H9 (cell line): ENCODE measurements around the gene BRD7. TPM values are rescaled to one million over a fixed set of nuclear protein-coding genes. Genes with fewer than 3 reads are reported as not detected.

ENCODE experiments used
- DNase-seq: peaks from one replicate; pipeline ENCODE4 v3.0.0-alpha.2; 2017
- H2AFZ ChIP-seq: one replicate; pipeline ENCODE4 v1.6.1; 2013; ENCODE audit warnings: mild to moderate bottlenecking, low read length, control low read depth, moderate library complexity
- H2AK5ac ChIP-seq: 2 replicates; pipeline ENCODE4 v1.6.1; 2013; ENCODE audit warnings: low read length, control low read depth, mixed read lengths; ENCODE audit not compliant: insufficient read length
- H2BK120ac ChIP-seq: one replicate; pipeline ENCODE4 v1.6.1; 2013; ENCODE audit warnings: low read depth, mild to moderate bottlenecking, low read length, control low read depth, inconsistent platforms; ENCODE audit not compliant: poor library complexity, severe bottlenecking
- H2BK12ac ChIP-seq: 2 replicates; pipeline ENCODE4 v1.6.1; 2013; ENCODE audit warnings: low read length, control low read depth, mixed read lengths, low read depth; ENCODE audit not compliant: insufficient read length
- H2BK15ac ChIP-seq: 2 replicates; pipeline ENCODE4 v1.6.1; 2013; ENCODE audit warnings: low read depth, low read length, control low read depth
- H2BK20ac ChIP-seq: one replicate; pipeline ENCODE4 v1.6.1; 2013; ENCODE audit warnings: low read depth, mild to moderate bottlenecking, low read length, control low read depth, inconsistent platforms; ENCODE audit not compliant: poor library complexity, severe bottlenecking
- H2BK5ac ChIP-seq: 2 replicates; pipeline ENCODE4 v1.6.1; 2013; ENCODE audit warnings: low read length, control low read depth, mixed read lengths; ENCODE audit not compliant: insufficient read length
- H3K14ac ChIP-seq: 2 replicates; pipeline ENCODE4 v1.6.1; 2013; ENCODE audit warnings: low read length, control low read depth; ENCODE audit not compliant: insufficient read depth
- H3K18ac ChIP-seq: 2 replicates; pipeline ENCODE4 v1.6.1; 2013; ENCODE audit warnings: low read depth, mild to moderate bottlenecking, mixed read lengths, low read length, control low read depth; ENCODE audit not compliant: insufficient read length
- H3K23ac ChIP-seq: 2 replicates; pipeline ENCODE4 v1.6.1; 2013; ENCODE audit warnings: low read length, control low read depth, mixed read lengths, low read depth; ENCODE audit not compliant: insufficient read length
- H3K23me2 ChIP-seq: 2 replicates; pipeline ENCODE4 v1.6.1; 2013; ENCODE audit warnings: low read depth, mild to moderate bottlenecking, mixed read lengths, low read length, control low read depth; ENCODE audit not compliant: insufficient read length, poor library complexity, severe bottlenecking
- H3K27ac ChIP-seq: 2 replicates; pipeline ENCODE4 v1.5.1; 2013; ENCODE audit warnings: low read length, control low read depth, mixed read lengths, low read depth; ENCODE audit not compliant: insufficient read length
- H3K27me3 ChIP-seq: 2 replicates; pipeline ENCODE4 v1.6.1; 2013; ENCODE audit warnings: low read length, control low read depth, inconsistent platforms; ENCODE audit not compliant: insufficient read depth
- H3K4ac ChIP-seq: 2 replicates; pipeline ENCODE4 v1.6.1; 2013; ENCODE audit warnings: low read depth, mild to moderate bottlenecking, control low read depth, inconsistent platforms, low read length, moderate library complexity
- H3K4me1 ChIP-seq: 2 replicates; pipeline ENCODE4 v1.6.1; 2013; ENCODE audit warnings: low read length, control low read depth, inconsistent platforms; ENCODE audit not compliant: insufficient read depth
- H3K4me2 ChIP-seq: 2 replicates; pipeline ENCODE4 v1.6.1; 2013; ENCODE audit warnings: low read length, control low read depth, mixed read lengths; ENCODE audit not compliant: insufficient read length, insufficient read depth
- H3K56ac ChIP-seq: 2 replicates; pipeline ENCODE4 v1.6.1; 2013; ENCODE audit warnings: low read depth, mild to moderate bottlenecking, mixed read lengths, low read length, control low read depth; ENCODE audit not compliant: insufficient read length
- H3K79me1 ChIP-seq: 2 replicates; pipeline ENCODE4 v1.6.1; 2013; ENCODE audit warnings: low read depth, mild to moderate bottlenecking, moderate library complexity, low read length, control low read depth, inconsistent platforms; ENCODE audit not compliant: insufficient read depth, poor library complexity, severe bottlenecking
- H3K79me2 ChIP-seq: 2 replicates; pipeline ENCODE4 v1.6.1; 2013; ENCODE audit warnings: low read length, control low read depth, inconsistent platforms; ENCODE audit not compliant: insufficient read depth
- H3K9ac ChIP-seq: 2 replicates; pipeline ENCODE4 v1.6.1; 2013; ENCODE audit warnings: low read length, control low read depth, mixed read lengths; ENCODE audit not compliant: insufficient read length; ENCODE audit errors: extremely low read depth
- H3K9me3 ChIP-seq: one replicate; pipeline ENCODE4 v1.6.1; 2013; ENCODE audit warnings: low read depth, low read length, inconsistent platforms; ENCODE audit not compliant: control insufficient read depth
- H3T11ph ChIP-seq: one replicate; pipeline ENCODE4 v1.6.1; 2013; ENCODE audit warnings: mild to moderate bottlenecking, low read length, control low read depth, inconsistent platforms
- H4K20me1 ChIP-seq: one replicate; pipeline ENCODE4 v1.6.1; 2013; ENCODE audit not compliant: control insufficient read depth, insufficient read length, insufficient read depth
- H4K5ac ChIP-seq: 2 replicates; pipeline ENCODE4 v1.6.1; 2013; ENCODE audit warnings: low read depth, mild to moderate bottlenecking, mixed read lengths, low read length, control low read depth; ENCODE audit not compliant: insufficient read length
- H4K8ac ChIP-seq: replicated peaks from 2 replicates; pipeline ENCODE4 v1.6.1; 2013; ENCODE audit warnings: low read length, control low read depth, mixed read lengths, low read depth; ENCODE audit not compliant: insufficient read length
- H4K91ac ChIP-seq: 2 replicates; pipeline ENCODE4 v1.6.1; 2013; ENCODE audit warnings: low read depth, mild to moderate bottlenecking, moderate library complexity, mixed read lengths, low read length, control low read depth; ENCODE audit not compliant: insufficient read length
- H3K27ac Mint-ChIP-seq, 3 experiments: 2 replicates in 2 of 3; 3 replicates in 1 of 3; pipeline ENCODE4 v1.8.0; 2020 to 2021; ENCODE audit warnings: mixed read lengths in 3 of 3, mild to moderate bottlenecking in 1 of 3, moderate library complexity in 1 of 3
- H3K27me3 Mint-ChIP-seq: 2 replicates; pipeline ENCODE4 v1.8.0; 2021; ENCODE audit warnings: low read depth, mild to moderate bottlenecking, moderate library complexity, mixed read lengths
- H3K36me3 Mint-ChIP-seq, 3 experiments: 2 replicates in 2 of 3; 3 replicates in 1 of 3; pipeline ENCODE4 v1.8.0; 2020 to 2021; ENCODE audit warnings: low read depth in 3 of 3, mixed read lengths in 3 of 3; ENCODE audit not compliant: insufficient read depth in 1 of 3
- H3K4me1 Mint-ChIP-seq, 2 experiments: 2 replicates each; pipeline ENCODE4 v1.8.0; 2020; ENCODE audit warnings: mixed read lengths in 2 of 2
- H3K4me3 Mint-ChIP-seq, 2 experiments: 2 replicates in 1 of 2; 3 replicates in 1 of 2; pipeline ENCODE4 v1.8.0; 2020 to 2021; ENCODE audit warnings: mild to moderate bottlenecking in 2 of 2, mixed read lengths in 2 of 2, moderate library complexity in 1 of 2
- H3K9me3 Mint-ChIP-seq, 2 experiments: 2 replicates in 1 of 2; 3 replicates in 1 of 2; pipeline ENCODE4 v1.8.0; 2020; ENCODE audit warnings: mild to moderate bottlenecking in 2 of 2, mixed read lengths in 2 of 2, moderate library complexity in 1 of 2
- WGBS: extraction: QIAGEN DNeasy Blood & Tissue Kit; methylation state at CpG from one replicate; pipeline ENCODE4 v1.1.7; 2013; ENCODE audit warnings: missing lambda C conversion rate, low lambda C conversion rate, mixed read lengths; ENCODE audit not compliant: insufficient read length; ENCODE audit errors: extremely low coverage; 5-methylcytosine and 5-hydroxymethylcytosine counted together
- total RNA-seq: library from RNA; stranded (reverse); gene quantifications from 2 replicates; pipeline ENCODE4 v1.2.1, GENCODE V29; 2021
- TF ChIP-seq, protein P1 (sequence below): fragments of 200-600 bp; sonication (generic); conservative IDR thresholded peaks from 3 replicates; pipeline ENCODE4 v1.8.0; 2021; ENCODE audit warnings: antibody characterized with exemption, mild to moderate bottlenecking

The BRD7 gene
- total RNA-seq, 1 experiment from 2014 or later, result 112 TPM

- Histone ChIP-seq H3K4me1 (no peaks in the 10 kb centered on the region), H3K9ac (no peak overlapping the region)
These were observed 13.9 kb downstream of the BRD7 start for GRCh38 chr16:50354629-50355456.

More at GRCh38 chr16:50354629-50355456, 13.9 kb downstream of the BRD7 start:
- no peaks in the 10 kb centered on the region for H3K9me3 Mint-ChIP-seq
- Histone ChIP-seq H2BK5ac (no peak overlapping the region), H2BK15ac (no peak overlapping the region), H4K8ac (no peak overlapping the region), H3T11ph (no peak overlapping the region), H3K23me2 (no peaks in the 10 kb centered on the region), H4K20me1 (no peaks in the 10 kb centered on the region), H2AFZ (no peak overlapping the region), H3K9me3 (no peaks in the 10 kb centered on the region), H4K91ac (no peak overlapping the region), H4K5ac (no peak overlapping the region), H2BK12ac (no peak overlapping the region), H3K18ac (no peak overlapping the region), H3K79me2 (no peaks in the 10 kb centered on the region), H3K4me2 (no peak overlapping the region), H2BK20ac (no peak overlapping the region), H2BK120ac (no peak overlapping the region), H2AK5ac (no peak overlapping the region), H3K4ac (no peak overlapping the region), H3K23ac (no peak overlapping the region), H3K56ac (no peak overlapping the region), H3K79me1 (no peaks in the 10 kb centered on the region), H3K27ac (no peak overlapping the region), H3K14ac (no peak overlapping the region), H3K27me3 (no peaks in the 10 kb centered on the region)
- DNase-seq, result no peak
- peaks cover 2 to 3% of the 10 kb centered on the region in 2 experiments; a peak in 2 of 4 replicates for H3K4me1 Mint-ChIP-seq
- no peaks in the 10 kb centered on the region for H3K27me3 Mint-ChIP-seq
- TF ChIP-seq, protein P1, sequence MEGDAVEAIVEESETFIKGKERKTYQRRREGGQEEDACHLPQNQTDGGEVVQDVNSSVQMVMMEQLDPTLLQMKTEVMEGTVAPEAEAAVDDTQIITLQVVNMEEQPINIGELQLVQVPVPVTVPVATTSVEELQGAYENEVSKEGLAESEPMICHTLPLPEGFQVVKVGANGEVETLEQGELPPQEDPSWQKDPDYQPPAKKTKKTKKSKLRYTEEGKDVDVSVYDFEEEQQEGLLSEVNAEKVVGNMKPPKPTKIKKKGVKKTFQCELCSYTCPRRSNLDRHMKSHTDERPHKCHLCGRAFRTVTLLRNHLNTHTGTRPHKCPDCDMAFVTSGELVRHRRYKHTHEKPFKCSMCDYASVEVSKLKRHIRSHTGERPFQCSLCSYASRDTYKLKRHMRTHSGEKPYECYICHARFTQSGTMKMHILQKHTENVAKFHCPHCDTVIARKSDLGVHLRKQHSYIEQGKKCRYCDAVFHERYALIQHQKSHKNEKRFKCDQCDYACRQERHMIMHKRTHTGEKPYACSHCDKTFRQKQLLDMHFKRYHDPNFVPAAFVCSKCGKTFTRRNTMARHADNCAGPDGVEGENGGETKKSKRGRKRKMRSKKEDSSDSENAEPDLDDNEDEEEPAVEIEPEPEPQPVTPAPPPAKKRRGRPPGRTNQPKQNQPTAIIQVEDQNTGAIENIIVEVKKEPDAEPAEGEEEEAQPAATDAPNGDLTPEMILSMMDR, result peak; percentile 78
- no peak overlapping the region for H3K27ac Mint-ChIP-seq
- H3K4me3 Mint-ChIP-seq, result no peak overlapping the region
- WGBS, result no CpG with 5 or more reads among the region's 11 CpGs
- H3K36me3 Mint-ChIP-seq, result peaks cover 27 to 57% (median 40%) of the 10 kb centered on the region in 3 experiments; a peak in 6 of 7 replicates
